Activated naive CD8-positive, alpha-beta T cell (primary cell): ENCODE measurements around the gene SORBS1.

Experiments
- H3K27ac Mint-ChIP-seq: one replicate; pipeline ENCODE4 v1.8.0; 2021; ENCODE audit warnings: mixed read lengths
- H3K27me3 Mint-ChIP-seq: one replicate; pipeline ENCODE4 v1.8.0; 2021; ENCODE audit warnings: mixed read lengths
- H3K36me3 Mint-ChIP-seq: one replicate; pipeline ENCODE4 v1.8.0; 2021; ENCODE audit warnings: mixed read lengths
- H3K4me1 Mint-ChIP-seq: one replicate; pipeline ENCODE4 v1.8.0; 2021; ENCODE audit warnings: low read depth, mixed read lengths
- H3K4me3 Mint-ChIP-seq: one replicate; pipeline ENCODE4 v1.8.0; 2021; ENCODE audit warnings: mild to moderate bottlenecking, mixed read lengths
- H3K9me3 Mint-ChIP-seq: one replicate; pipeline ENCODE4 v1.8.0; 2021; ENCODE audit warnings: low read depth, mixed read lengths

SORBS1 gene

DNA sequence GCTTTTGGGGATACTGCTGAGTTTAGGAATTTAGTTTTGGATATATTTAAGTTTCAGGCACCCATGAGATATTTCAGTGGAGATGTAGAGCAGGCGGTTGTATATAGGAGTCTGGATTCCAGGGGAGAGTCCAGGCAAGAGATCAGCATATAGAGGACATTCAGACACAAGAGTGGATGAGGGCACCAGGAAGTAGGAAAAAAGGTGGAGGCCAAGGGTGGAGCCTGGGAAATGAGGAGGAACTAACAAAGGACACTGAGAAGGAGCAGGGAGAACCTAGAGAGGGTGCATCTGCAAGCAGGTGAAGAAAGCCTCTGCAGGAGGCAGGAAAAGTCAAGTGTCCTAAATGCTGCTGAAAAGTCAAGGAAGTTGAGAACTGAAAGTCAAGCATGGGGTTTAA lies 257.2 kb downstream of the SORBS1 start:
- no peaks in the 10 kb centered on the region for H3K27me3 Mint-ChIP-seq
- no peak overlapping the region for H3K27ac Mint-ChIP-seq
- H3K9me3 Mint-ChIP-seq = no peaks in the 10 kb centered on the region
- H3K36me3 Mint-ChIP-seq = no peaks in the 10 kb centered on the region
- H3K4me1 Mint-ChIP-seq = no peaks in the 10 kb centered on the region
- no peak overlapping the region for H3K4me3 Mint-ChIP-seq

DNA sequence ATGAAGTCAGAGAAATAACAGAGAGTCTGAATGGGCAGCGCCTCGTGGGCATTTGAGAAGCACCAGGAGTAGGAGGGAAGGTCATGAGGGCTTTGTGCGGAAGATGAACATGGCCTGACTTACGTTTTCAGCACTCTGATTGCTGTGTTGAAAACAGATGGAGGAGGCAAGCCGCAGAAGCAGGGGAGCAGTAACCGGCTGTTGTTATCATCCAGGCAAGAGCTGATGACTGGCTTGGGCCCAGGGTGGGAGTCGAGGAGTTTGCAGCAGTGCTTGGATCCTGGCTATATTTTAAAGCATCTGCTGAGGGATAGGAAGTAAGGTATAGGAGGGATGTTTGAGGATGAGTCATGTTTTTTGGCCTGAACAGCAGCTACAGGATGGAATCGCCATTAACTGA lies 257.6 kb downstream of the SORBS1 start:
- Mint-ChIP-seq H3K4me3 (no peak overlapping the region), H3K36me3 (no peaks in the 10 kb centered on the region), H3K4me1 (no peaks in the 10 kb centered on the region), H3K9me3 (no peaks in the 10 kb centered on the region), H3K27ac (no peak overlapping the region), H3K27me3 (no peaks in the 10 kb centered on the region)

DNA sequence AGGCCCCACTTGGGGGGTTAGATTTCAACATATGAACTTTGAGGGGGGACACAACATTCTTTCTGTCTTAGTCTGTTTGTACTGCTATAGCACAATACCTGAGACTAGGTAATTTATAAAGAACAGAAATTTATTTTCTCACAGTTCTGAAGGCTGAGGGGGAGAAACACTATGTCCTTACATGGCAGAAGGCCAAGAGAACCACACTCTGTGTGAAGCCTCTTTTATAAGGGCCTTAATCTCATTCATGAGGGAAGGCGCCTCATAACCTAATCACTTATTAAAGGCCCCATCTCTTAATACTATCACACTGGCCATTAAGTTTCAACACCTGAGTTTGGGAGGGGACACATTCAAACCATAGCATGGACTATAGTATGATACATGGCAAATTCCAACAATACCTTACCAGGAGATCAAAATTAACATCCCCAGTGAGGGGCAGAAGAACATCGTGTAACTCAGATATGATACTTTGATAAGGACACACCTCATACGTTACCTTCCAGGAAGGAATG lies 261.1 kb downstream of the SORBS1 start:
- Mint-ChIP-seq H3K27me3 (peaks cover 3% of the 10 kb centered on the region), H3K27ac (no peak overlapping the region), H3K36me3 (no peaks in the 10 kb centered on the region), H3K9me3 (no peaks in the 10 kb centered on the region), H3K4me3 (no peak overlapping the region), H3K4me1 (peaks cover 7% of the 10 kb centered on the region)

DNA sequence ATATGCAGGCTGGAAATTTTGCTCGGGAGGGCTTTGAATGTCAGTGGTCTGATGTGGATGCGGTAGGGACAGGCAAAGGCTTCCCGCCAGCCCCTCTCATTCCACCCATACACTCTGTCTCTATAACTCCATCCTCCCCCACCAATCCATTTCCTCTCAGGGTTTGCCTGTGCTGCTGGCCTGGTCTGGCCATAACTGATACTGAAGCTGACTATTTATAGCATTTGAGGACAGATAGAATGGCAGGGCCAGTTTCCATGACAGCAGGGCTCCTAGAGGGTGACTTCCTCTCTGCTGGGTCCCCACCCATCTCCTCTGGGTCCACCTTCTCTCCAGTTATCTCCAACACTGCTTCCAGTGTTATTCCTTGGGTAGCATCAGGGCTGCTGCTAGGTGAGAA lies 263.8 kb downstream of the SORBS1 start:
- peaks cover 10% of the 10 kb centered on the region for H3K27me3 Mint-ChIP-seq
- H3K36me3 Mint-ChIP-seq = no peaks in the 10 kb centered on the region
- H3K4me1 Mint-ChIP-seq = peaks cover 8% of the 10 kb centered on the region
- no peaks in the 10 kb centered on the region for H3K9me3 Mint-ChIP-seq
- H3K4me3 Mint-ChIP-seq = no peak overlapping the region
- H3K27ac Mint-ChIP-seq = no peak overlapping the region

DNA sequence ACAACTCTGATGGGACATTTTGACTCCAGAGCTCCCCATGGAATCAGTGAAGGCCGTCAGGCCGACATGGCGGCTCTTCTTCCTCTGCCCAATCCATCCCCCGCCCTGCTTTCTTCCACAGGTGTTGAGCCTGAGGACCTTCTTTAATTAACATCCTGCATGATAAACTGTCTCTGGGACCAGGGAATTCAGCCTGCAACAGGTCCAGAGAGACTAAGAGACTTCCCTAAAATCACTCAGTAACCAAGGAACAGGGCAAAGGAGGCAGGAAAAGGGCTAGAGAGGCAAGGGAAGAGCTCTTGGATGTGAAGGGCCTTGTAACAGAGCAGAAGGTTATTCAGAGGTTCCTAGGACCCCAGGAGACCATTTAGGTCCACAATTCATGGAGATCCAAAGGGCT lies 264.4 kb downstream of the SORBS1 start:
- H3K27ac Mint-ChIP-seq = no peak overlapping the region
- H3K36me3 Mint-ChIP-seq = no peaks in the 10 kb centered on the region
- peaks cover 13% of the 10 kb centered on the region for H3K27me3 Mint-ChIP-seq
- H3K4me1 Mint-ChIP-seq = peaks cover 8% of the 10 kb centered on the region
- no peak overlapping the region for H3K4me3 Mint-ChIP-seq
- H3K9me3 Mint-ChIP-seq = no peaks in the 10 kb centered on the region

DNA sequence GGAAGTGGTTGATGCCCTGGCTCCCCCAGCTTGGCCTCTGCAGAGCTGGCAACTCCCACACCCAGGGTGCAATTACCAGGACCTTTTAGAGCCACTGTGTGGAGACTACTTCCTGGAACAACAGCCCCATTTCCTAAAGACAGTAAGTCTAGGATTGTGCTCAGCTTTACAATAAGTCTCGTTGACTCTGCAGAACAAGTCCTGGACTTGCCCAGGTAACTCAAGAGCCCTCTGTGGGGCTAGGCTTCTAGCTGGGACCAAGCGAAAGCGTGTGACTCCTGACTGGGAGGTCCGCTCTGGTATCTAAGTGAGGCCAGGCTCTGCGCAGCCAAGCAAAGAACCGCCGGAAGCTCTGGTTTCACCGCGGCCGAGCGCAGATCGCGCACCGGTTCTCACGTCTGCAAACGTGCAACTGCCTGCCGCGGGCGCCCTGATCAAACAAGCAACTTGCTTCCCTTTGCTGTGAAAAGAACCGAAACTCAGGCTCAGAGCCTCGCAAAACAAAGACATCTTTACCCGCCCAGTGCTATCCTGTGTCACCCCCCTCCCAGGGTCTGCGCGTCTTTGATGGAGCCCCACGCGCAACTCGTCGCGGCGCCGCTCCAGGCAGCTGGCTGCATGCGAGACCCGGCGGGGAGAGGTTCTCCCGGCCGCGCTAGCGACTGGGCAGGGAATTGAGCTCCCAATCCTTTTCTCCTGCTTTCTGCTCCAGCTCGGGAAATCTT lies 266.0 kb downstream of the SORBS1 start:
- H3K4me1 Mint-ChIP-seq = peaks cover 11% of the 10 kb centered on the region
- peaks cover 2% of the 10 kb centered on the region for H3K36me3 Mint-ChIP-seq
- H3K9me3 Mint-ChIP-seq = no peaks in the 10 kb centered on the region
- H3K27me3 Mint-ChIP-seq = peaks cover 18% of the 10 kb centered on the region
- no peak overlapping the region for H3K27ac Mint-ChIP-seq
- H3K4me3 Mint-ChIP-seq = peak overlapping the region; percentile 54

DNA sequence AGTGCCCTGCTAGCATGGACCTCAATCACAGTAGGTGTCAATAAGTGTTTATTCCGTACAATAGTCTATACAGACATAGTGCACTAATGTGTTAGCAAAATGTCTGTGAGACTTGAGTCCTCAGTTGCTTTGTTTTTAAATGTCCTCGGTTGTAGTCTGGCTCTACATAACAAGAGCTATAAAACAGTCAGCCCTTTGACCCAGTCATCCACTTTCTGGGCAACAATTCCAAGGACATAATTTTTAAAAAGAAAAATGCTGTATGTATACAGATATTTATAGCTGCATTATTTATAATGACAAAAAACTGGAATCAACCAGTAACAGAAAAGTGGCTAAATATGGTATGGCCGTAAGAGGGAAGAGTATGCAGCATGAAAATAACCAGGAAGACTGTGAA lies 267.5 kb downstream of the SORBS1 start:
- Mint-ChIP-seq H3K4me1 (peaks cover 14% of the 10 kb centered on the region), H3K9me3 (no peaks in the 10 kb centered on the region), H3K36me3 (peaks cover 2% of the 10 kb centered on the region), H3K27me3 (peaks cover 26% of the 10 kb centered on the region), H3K27ac (no peak overlapping the region), H3K4me3 (no peak overlapping the region)

DNA sequence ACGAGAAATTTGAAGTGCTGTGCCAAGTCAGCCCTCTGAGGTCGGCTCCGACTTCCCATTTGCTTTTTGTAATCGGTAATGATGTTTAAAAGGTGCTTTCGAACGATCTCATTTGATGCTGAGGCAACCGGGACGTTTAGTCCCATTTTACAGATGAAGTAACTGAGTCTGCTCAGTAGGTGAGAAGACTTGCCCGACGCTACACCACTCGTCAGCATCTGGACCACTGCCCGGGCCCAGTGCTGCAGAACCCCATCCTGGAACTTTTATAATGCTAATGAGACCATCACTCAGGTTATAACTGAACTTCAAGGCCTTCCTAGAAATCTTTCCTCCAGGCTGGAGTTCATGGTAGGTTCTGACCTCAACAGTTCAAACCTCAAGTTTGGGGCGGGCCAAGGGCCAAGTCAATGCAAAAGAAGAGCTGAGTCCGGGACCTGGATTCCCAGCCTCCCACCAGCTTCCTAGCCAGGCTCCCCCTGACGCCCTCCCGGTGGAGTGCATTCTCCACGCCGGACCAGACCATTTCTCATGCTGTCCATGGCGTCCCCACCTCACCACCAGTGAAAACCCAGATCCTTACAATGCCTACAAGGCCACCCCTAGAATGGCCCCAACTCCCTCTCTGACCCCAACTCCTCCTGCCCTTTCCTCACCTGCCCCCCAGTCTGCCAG lies 269.7 kb downstream of the SORBS1 start:
- peaks cover 37% of the 10 kb centered on the region for H3K27me3 Mint-ChIP-seq
- H3K27ac Mint-ChIP-seq = no peak overlapping the region
- peaks cover 14% of the 10 kb centered on the region for H3K4me1 Mint-ChIP-seq
- H3K36me3 Mint-ChIP-seq = peaks cover 2% of the 10 kb centered on the region
- H3K4me3 Mint-ChIP-seq = peak overlapping the region; percentile 84
- no peaks in the 10 kb centered on the region for H3K9me3 Mint-ChIP-seq

DNA sequence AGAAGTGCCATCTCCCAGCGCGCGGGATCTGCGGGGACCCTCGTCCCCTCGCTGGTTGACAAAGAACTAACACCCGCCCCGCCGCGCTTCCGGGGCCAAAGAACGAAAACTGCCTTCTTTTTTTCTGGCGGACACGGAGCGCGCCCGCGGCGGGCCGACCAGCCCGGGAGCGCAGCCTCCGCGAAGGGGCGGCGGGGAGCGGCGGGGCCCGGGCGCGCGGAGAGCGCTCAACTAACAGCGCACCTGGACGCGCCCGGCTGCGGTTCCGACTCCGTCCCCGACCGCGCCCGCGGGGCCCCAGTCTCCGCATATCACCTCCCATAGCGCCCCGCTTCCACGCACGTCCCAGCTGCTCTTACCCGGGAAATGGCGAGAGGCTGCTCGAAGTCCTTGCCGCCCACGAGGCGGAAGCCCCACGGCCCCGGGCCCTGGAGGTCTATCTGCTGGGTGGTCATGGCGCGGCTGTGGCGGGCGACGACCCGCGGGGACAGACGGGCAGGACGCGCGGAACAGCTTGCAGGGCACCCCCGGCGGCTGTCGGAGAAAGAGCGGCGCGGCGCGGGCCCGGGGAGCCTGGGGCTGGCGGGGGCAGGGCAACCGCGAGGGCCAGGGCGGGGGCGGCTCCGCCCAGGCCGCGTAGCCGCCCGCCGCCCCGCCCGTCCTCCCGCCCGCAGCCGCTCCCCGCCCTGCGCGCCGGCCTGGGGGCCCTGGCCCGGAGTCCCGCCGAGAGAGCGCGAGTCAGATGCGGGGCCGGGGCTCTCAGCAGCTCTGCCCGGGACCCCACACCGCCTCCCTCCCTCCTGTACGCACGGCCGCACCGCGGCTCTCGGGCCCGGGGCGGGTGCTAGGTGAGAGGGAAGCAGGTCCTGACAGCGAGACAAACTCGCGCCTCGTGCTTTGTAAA lies 270.5 kb downstream of the SORBS1 start, which contains the start of gene PDLIM1:
TSS of gene PDLIM1 (minus strand) at position 543 of the 904 bp plus-strand sequence. CDS start at position 455, 88 bp downstream.
- peaks cover 12% of the 10 kb centered on the region for H3K4me1 Mint-ChIP-seq
- peaks cover 2% of the 10 kb centered on the region for H3K36me3 Mint-ChIP-seq
- H3K27ac Mint-ChIP-seq = no peak within 1 kb of the TSS
- peaks cover 36% of the 10 kb centered on the region for H3K27me3 Mint-ChIP-seq
- peak within 1 kb of the TSS; percentile 84 for H3K4me3 Mint-ChIP-seq
- H3K9me3 Mint-ChIP-seq = no peaks in the 10 kb centered on the region

DNA sequence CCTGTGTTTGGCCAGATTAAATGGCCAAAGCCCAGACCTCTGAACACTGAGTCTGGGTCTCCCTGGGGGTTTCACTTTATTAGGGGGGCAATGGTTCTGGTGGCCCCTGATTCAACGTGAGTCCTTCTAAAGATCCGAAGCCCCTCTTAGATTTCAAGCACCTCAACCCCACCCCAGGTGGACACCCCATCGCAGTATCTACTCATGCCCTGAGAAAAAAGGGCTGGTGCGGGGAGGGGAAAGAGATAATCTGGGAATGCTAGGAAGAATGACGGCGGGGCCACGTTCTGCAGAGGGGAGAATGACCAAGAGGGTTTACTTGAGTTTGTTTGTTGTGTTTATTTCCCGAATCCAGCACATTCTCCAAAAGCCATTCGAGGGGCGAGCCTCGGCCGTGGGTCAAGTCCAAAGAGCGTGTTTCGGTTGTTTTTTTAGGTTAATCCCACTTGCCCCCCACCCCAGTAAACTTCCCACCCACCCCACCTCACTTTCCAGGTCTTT lies 271.2 kb downstream of the SORBS1 start:
- no peaks in the 10 kb centered on the region for H3K9me3 Mint-ChIP-seq
- H3K36me3 Mint-ChIP-seq = peaks cover 2% of the 10 kb centered on the region
- H3K4me1 Mint-ChIP-seq = peaks cover 6% of the 10 kb centered on the region
- peak overlapping the region; percentile 75 for H3K4me3 Mint-ChIP-seq
- peaks cover 35% of the 10 kb centered on the region for H3K27me3 Mint-ChIP-seq
- no peak overlapping the region for H3K27ac Mint-ChIP-seq

DNA sequence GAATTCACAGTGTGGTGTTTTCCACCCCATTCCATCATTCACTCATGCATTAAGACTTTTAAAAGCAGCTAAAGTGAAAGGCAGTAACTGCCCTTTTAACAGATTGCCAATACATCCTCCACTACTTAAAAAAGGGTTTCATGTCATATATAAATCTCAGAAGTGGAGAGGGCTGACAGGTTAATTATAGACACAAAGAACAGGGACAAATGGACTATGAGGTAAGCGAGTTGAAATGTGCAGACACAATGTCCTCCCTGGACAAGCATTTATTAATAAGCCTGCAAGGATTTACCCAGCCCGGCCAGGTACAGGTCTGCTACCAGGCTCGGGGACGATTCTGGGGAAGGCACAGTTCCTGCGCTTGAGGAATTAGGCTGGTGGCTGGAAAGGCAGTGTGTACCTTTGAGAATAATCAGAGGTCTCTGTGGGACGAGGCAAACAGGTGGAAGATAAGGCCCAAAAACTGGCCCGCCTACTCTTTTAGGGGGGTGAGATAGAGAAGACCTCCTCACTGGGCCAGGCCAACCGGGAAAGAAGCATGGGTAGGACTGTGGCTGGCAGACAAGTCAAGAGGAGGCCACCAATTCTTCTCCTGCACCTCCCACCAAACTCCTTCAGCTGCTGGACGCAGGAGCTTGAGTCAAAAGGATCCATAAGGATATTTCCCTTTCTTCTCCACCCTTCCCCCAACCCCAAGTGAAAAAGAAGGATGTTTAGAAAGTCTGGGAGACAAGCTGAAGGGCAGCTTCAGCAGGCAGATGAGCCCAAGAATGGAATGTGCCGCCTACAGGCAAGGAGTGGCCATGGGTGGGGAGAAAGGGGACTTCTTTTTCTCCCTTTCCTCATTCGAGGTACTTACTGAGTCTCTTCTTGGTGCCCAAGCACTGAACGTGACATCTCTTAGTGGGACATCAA lies 271.9 kb downstream of the SORBS1 start:
- no peak overlapping the region for H3K27ac Mint-ChIP-seq
- peak overlapping the region; percentile 75 for H3K4me3 Mint-ChIP-seq
- peaks cover 6% of the 10 kb centered on the region for H3K4me1 Mint-ChIP-seq
- H3K27me3 Mint-ChIP-seq = peaks cover 33% of the 10 kb centered on the region
- no peaks in the 10 kb centered on the region for H3K9me3 Mint-ChIP-seq
- H3K36me3 Mint-ChIP-seq = peaks cover 2% of the 10 kb centered on the region

DNA sequence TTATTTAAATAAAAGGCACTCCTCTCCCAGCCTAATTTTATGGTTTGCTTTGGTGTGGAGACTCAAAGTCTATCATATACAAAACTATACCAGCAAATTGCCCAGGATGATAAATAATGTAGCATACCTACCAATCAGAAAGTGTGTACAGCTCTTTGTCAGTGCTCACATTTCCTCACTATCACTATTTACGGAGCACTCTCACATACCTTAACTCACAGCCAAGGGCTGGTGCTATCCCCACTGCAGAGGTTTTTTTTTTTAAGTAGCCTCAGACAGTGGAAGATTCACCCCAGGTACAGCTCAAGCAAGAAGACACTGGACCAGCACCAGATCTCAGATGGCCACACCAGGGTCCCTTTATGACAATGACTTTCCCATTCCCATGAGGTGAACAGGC lies 272.9 kb downstream of the SORBS1 start:
- H3K36me3 Mint-ChIP-seq = peaks cover 2% of the 10 kb centered on the region
- no peaks in the 10 kb centered on the region for H3K9me3 Mint-ChIP-seq
- H3K27me3 Mint-ChIP-seq = peaks cover 31% of the 10 kb centered on the region
- no peak overlapping the region for H3K4me3 Mint-ChIP-seq
- peaks cover 6% of the 10 kb centered on the region for H3K4me1 Mint-ChIP-seq
- H3K27ac Mint-ChIP-seq = no peak overlapping the region

DNA sequence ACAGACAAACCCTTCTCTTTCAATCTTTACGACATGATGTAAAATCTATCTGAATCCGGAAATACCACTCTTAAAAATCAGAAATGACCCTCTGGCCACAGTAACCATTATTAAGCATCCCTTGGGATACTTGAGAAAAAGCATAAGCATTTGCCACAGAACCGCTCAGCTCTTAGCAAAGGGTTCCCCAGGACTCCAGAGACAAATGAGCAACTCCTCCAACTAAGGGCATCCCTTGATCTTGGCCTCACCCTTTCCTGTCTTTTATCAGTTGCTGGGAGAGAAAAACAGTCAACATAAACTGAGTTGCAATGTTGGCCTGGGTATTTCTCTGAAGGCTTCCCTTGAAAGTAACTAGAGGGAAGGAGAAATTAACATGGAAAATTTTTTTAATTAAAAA lies 273.9 kb downstream of the SORBS1 start:
- Mint-ChIP-seq H3K36me3 (peaks cover 2% of the 10 kb centered on the region), H3K4me1 (peaks cover 6% of the 10 kb centered on the region), H3K27me3 (peaks cover 27% of the 10 kb centered on the region), H3K9me3 (no peaks in the 10 kb centered on the region), H3K4me3 (no peak overlapping the region), H3K27ac (no peak overlapping the region)

DNA sequence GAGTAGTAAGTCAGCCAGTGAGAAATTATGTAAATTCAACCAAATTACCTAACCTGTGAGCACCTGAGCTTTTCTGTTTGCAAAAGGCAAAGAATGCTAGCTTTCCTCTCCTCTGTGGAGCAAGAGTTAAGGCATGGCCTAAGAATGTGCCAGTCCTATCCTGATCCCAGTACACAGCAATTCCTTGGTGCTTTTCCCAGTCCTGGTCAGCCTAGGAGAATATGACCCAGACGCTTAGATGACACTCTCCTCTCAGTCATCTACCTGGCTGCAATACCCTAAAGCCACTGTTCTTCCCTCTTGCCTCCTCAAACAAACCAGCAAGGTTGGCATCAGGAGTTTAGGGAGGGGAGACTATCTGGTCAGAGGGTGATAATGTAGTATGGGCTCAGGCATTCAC lies 274.5 kb downstream of the SORBS1 start:
- Mint-ChIP-seq H3K36me3 (peaks cover 2% of the 10 kb centered on the region), H3K4me3 (no peak overlapping the region), H3K4me1 (peaks cover 6% of the 10 kb centered on the region), H3K27me3 (peaks cover 24% of the 10 kb centered on the region), H3K27ac (no peak overlapping the region), H3K9me3 (no peaks in the 10 kb centered on the region)
